CD14-positive monocyte (primary cell): ENCODE measurements around the gene UBAP1L. TPM values are rescaled to one million over a fixed set of nuclear protein-coding genes. Genes with fewer than 3 reads are reported as not detected.
A peak's percentile ranks its signal among the peaks of the same experiment; 100 is the strongest.

ENCODE experiments used
- DNase-seq, 3 donors: peaks; one replicate each; pipeline ENCODE4 v3.0.0-alpha.2; 2011 to 2022
- H2AFZ ChIP-seq: 2 replicates; pipeline ENCODE4 v1.6.0; 2012; ENCODE audit warnings: mild to moderate bottlenecking, low read depth, low read length, inconsistent platforms; ENCODE audit not compliant: insufficient read depth, poor library complexity, severe bottlenecking
- H3K27ac ChIP-seq, 2 donors: 1 replicate in 1 of 2; 2 replicates in 1 of 2; pipeline ENCODE4 v1.5.1; 2012 to 2013; ENCODE audit warnings: low read length in 2 of 2, control low read depth in 1 of 2, inconsistent platforms in 1 of 2, low read depth in 1 of 2, mild to moderate bottlenecking in 1 of 2
- H3K27me3 ChIP-seq, 2 donors: one replicate each; pipeline versions ENCODE4 v1.6.0 to v1.6.1; 2011 to 2013; ENCODE audit warnings: low read length in 2 of 2; ENCODE audit not compliant: control insufficient read depth in 2 of 2, insufficient read depth in 2 of 2
- H3K36me3 ChIP-seq, 2 donors: replicated peaks in 1 of 2; 1 replicate in 1 of 2; 2 replicates in 1 of 2; pipeline versions ENCODE4 v1.5.1 to v1.6.1; 2012 to 2013; ENCODE audit warnings: low read length in 2 of 2, control low read depth in 1 of 2, inconsistent platforms in 1 of 2, mild to moderate bottlenecking in 1 of 2; ENCODE audit not compliant: insufficient read depth in 2 of 2, control insufficient read depth in 1 of 2
- H3K4me1 ChIP-seq, 2 donors: 1 replicate in 1 of 2; 2 replicates in 1 of 2; pipeline versions ENCODE4 v1.5.1 to v1.6.1; 2012 to 2013; ENCODE audit warnings: low read length in 2 of 2, control low read depth in 1 of 2, inconsistent platforms in 1 of 2, mild to moderate bottlenecking in 1 of 2, moderate library complexity in 1 of 2; ENCODE audit not compliant: insufficient read depth in 2 of 2, control insufficient read depth in 1 of 2
- H3K4me2 ChIP-seq: replicated peaks from 2 replicates; pipeline ENCODE3; 2012; ENCODE audit warnings: low read length, moderate library complexity, mild to moderate bottlenecking; ENCODE audit not compliant: poor library complexity, severe bottlenecking; ENCODE audit errors: extremely low read depth
- H3K4me3 ChIP-seq, 3 experiments: fragments of 200-600 bp in 1 of 3; sonication (generic) in 1 of 3; replicated peaks in 1 of 3; 1 replicate in 2 of 3; 2 replicates in 1 of 3; pipeline ENCODE4 v1.5.1; 2011 to 2013; ENCODE audit warnings: low read length in 3 of 3, mild to moderate bottlenecking in 3 of 3, control low read depth in 2 of 3, low read depth in 2 of 3, inconsistent platforms in 1 of 3, moderate library complexity in 1 of 3
- H3K79me2 ChIP-seq: 2 replicates; pipeline ENCODE4 v1.6.0; 2012; ENCODE audit warnings: mild to moderate bottlenecking, control low read depth, inconsistent platforms, low read length, moderate library complexity; ENCODE audit not compliant: insufficient read depth
- H3K9ac ChIP-seq: 2 replicates; pipeline ENCODE4 v1.6.0; 2017; ENCODE audit warnings: low read length, mild to moderate bottlenecking; ENCODE audit not compliant: insufficient read depth, poor library complexity, severe bottlenecking
- H3K9me3 ChIP-seq, 2 donors: replicated peaks in 1 of 2; 1 replicate in 1 of 2; 2 replicates in 1 of 2; pipeline versions ENCODE4 v1.5.1 to v1.6.1; 2012 to 2013; ENCODE audit warnings: low read length in 2 of 2, control low read depth in 1 of 2; ENCODE audit not compliant: control insufficient read depth in 1 of 2, insufficient read depth in 1 of 2
- H4K20me1 ChIP-seq: 2 replicates; pipeline ENCODE4 v1.6.0; 2012; ENCODE audit warnings: mild to moderate bottlenecking, low read length, control low read depth, moderate library complexity; ENCODE audit not compliant: insufficient read depth
- H3K27ac Mint-ChIP-seq, 7 donors: one replicate each; pipeline ENCODE4 v1.8.0; 2020; ENCODE audit warnings: mild to moderate bottlenecking in 7 of 7, mixed read lengths in 7 of 7, moderate library complexity in 6 of 7, inconsistent platforms in 2 of 7
- H3K27me3 Mint-ChIP-seq, 3 donors: one replicate each; pipeline ENCODE4 v1.8.0; 2021 to 2022; ENCODE audit warnings: low read depth in 3 of 3, mild to moderate bottlenecking in 3 of 3, mixed read lengths in 3 of 3, moderate library complexity in 3 of 3, inconsistent platforms in 1 of 3
- H3K36me3 Mint-ChIP-seq, 2 donors: one replicate each; pipeline ENCODE4 v1.8.0; 2020; ENCODE audit warnings: mixed read lengths in 2 of 2, inconsistent platforms in 1 of 2, mild to moderate bottlenecking in 1 of 2
- H3K4me1 Mint-ChIP-seq: one replicate; pipeline ENCODE4 v1.8.0; 2020; ENCODE audit warnings: mild to moderate bottlenecking, mixed read lengths
- H3K4me3 Mint-ChIP-seq, 2 donors: one replicate each; pipeline ENCODE4 v1.8.0; 2020; ENCODE audit warnings: mild to moderate bottlenecking in 2 of 2, mixed read lengths in 2 of 2, moderate library complexity in 1 of 2
- H3K9me3 Mint-ChIP-seq, 7 donors: one replicate each; pipeline ENCODE4 v1.8.0; 2020 to 2022; ENCODE audit warnings: mixed read lengths in 7 of 7, mild to moderate bottlenecking in 6 of 7, moderate library complexity in 6 of 7, inconsistent platforms in 2 of 7
- CTCF ChIP-seq: fragments of 200-600 bp; IDR thresholded peaks from one replicate; pipeline ENCODE4 v1.8.0; 2022; ENCODE audit warnings: antibody characterized with exemption, mild to moderate bottlenecking
- WGBS: methylation state at CpG from one replicate; pipeline ENCODE4 v1.1.5; 2013; ENCODE audit warnings: missing lambda C conversion rate; ENCODE audit not compliant: insufficient coverage; 5-methylcytosine and 5-hydroxymethylcytosine counted together
- intact Hi-C, 2 donors: fragments of 100-400 bp; cut with micrococcal nuclease; formaldehyde crosslinking; loops; one replicate each; pipeline versions ENCODE4 v1.15.0 to v1.15.1; 2023
- polyA plus RNA-seq, 3 donors: library from polyadenylated mRNA; depleted of rRNA in 1 of 3; unstranded in 2 of 3; stranded (reverse) in 1 of 3; fragments of 300-500 nt in 2 of 3; fragments of >200 nt in 1 of 3; fragmentation: Illumina TruSeq in 2 of 3; gene quantifications; 1 replicate in 2 of 3; 2 replicates in 1 of 3; pipeline ENCODE4 v1.2.3, GENCODE V29; 2012 to 2021

The UBAP1L gene
- polyA plus RNA-seq, 3 donors = 4.8 TPM; not detected in 2

DNA sequence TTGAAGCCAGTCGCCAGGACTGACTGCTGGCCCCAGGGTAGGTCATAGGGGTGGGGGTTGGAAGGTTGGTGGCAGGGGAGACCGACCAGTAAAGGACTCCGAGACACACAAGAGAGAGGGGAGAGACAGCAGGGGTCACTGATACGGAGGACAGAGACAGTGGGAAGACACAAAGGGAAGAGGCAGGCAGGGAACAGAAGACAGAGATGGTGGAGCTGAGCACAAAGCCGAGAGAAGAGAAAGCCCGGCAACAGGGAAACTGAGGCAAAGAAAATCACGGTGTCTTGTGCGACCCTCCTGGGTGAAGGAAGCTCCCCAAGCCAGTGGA lies 47.7 kb downstream of the UBAP1L start:
- Mint-ChIP-seq H3K27ac (no peak overlapping the region), H3K4me1 (peaks cover 3% of the 10 kb centered on the region), H3K27me3 (peaks cover 42 to 57% (median 57%) of the 10 kb centered on the region in 3 donors), H3K36me3 (peaks cover 0 to 4% of the 10 kb centered on the region in 2 donors), H3K9me3 (peaks cover 0 to 7% (median 0%) of the 10 kb centered on the region in 7 donors), H3K4me3 (peak overlapping the region in 1 of 2 donors; percentile 84)
- H4K20me1 ChIP-seq = no peaks in the 10 kb centered on the region
- no peaks in the 10 kb centered on the region for H3K79me2 ChIP-seq
- no peak overlapping the region for H2AFZ ChIP-seq
- 40% methylated on average over 8 of the region's 8 CpGs for WGBS
- H3K4me2 ChIP-seq = no peak overlapping the region
- peaks cover 33 to 40% of the 10 kb centered on the region in 2 donors for H3K27me3 ChIP-seq
- H3K9ac ChIP-seq = no peak overlapping the region
- no peak for DNase-seq
- no peaks in the 10 kb centered on the region for H3K36me3 ChIP-seq
- TF ChIP-seq CTCF = no peak
- peaks cover 0 to 8% of the 10 kb centered on the region in 2 donors for H3K4me1 ChIP-seq
- intact Hi-C loops = no loop called here
- H3K27ac ChIP-seq = no peak overlapping the region
- H3K9me3 ChIP-seq = peaks cover 0 to 8% of the 10 kb centered on the region in 2 donors
- no peak overlapping the region for H3K4me3 ChIP-seq

DNA sequence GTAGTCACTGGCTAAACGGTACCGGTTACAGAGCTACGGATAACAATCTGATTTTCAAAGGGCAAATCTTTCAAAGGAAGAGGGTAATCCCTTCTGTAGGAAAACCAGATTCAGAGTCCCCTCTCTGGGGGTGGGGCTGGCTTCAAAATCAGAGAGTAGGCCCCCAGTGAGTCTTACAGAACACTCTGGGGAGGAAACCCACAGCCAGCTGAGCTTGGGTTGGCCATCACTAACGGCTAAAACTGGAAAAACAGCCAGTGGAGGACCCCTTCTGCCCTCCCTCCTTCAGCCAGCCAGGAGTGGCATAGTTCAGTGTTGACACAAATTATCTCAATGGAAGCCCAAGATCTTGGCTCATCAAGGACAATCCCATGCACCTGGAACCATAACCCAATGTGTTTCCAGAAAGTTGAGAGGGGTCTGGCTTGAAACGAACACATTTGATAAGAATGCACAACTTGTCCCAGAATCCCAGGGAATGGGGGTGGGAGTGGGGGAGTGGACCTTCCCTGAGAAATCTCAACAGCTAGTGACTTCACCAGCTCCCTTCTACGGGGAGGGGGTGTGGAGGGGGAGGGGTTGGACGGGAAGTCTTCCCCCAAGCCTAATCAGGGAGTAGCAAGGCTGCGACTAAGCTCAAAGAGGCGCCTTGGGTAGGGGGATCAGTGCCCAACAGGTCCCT lies 48.2 kb downstream of the UBAP1L start:
- Mint-ChIP-seq H3K4me3 (peak overlapping the region in 1 of 2 donors; percentile 84), H3K9me3 (peaks cover 0 to 7% (median 0%) of the 10 kb centered on the region in 7 donors), H3K27ac (no peak overlapping the region), H3K27me3 (peaks cover 44 to 57% (median 55%) of the 10 kb centered on the region in 3 donors), H3K36me3 (peaks cover 0 to 4% of the 10 kb centered on the region in 2 donors), H3K4me1 (peaks cover 3% of the 10 kb centered on the region)
- H2AFZ ChIP-seq = no peak overlapping the region
- peaks cover 0 to 8% of the 10 kb centered on the region in 2 donors for H3K9me3 ChIP-seq
- H3K4me2 ChIP-seq = no peak overlapping the region
- no peaks in the 10 kb centered on the region for H3K36me3 ChIP-seq
- no peak for TF ChIP-seq CTCF
- H3K4me3 ChIP-seq = no peak overlapping the region
- DNase-seq = no peak
- 41% methylated on average over 3 of the region's 9 CpGs for WGBS
- intact Hi-C loops = no loop called here
- H3K9ac ChIP-seq = no peak overlapping the region
- H3K27ac ChIP-seq = no peak overlapping the region
- H3K4me1 ChIP-seq = peaks cover 0 to 8% of the 10 kb centered on the region in 2 donors
- H4K20me1 ChIP-seq = no peaks in the 10 kb centered on the region
- H3K27me3 ChIP-seq = peaks cover 33 to 40% of the 10 kb centered on the region in 2 donors
- no peaks in the 10 kb centered on the region for H3K79me2 ChIP-seq
